Raji (cell line): Measurements from ENCODE around the gene XCR1.

Source experiments
- POLR2A ChIP-seq: IDR thresholded peaks from 2 replicates; pipeline ENCODE4 v1.6.1; 2011; ENCODE audit warnings: low read depth, low read length, control low read depth; ENCODE audit not compliant: insufficient read depth

XCR1 gene, protein sequence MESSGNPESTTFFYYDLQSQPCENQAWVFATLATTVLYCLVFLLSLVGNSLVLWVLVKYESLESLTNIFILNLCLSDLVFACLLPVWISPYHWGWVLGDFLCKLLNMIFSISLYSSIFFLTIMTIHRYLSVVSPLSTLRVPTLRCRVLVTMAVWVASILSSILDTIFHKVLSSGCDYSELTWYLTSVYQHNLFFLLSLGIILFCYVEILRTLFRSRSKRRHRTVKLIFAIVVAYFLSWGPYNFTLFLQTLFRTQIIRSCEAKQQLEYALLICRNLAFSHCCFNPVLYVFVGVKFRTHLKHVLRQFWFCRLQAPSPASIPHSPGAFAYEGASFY

DNA sequence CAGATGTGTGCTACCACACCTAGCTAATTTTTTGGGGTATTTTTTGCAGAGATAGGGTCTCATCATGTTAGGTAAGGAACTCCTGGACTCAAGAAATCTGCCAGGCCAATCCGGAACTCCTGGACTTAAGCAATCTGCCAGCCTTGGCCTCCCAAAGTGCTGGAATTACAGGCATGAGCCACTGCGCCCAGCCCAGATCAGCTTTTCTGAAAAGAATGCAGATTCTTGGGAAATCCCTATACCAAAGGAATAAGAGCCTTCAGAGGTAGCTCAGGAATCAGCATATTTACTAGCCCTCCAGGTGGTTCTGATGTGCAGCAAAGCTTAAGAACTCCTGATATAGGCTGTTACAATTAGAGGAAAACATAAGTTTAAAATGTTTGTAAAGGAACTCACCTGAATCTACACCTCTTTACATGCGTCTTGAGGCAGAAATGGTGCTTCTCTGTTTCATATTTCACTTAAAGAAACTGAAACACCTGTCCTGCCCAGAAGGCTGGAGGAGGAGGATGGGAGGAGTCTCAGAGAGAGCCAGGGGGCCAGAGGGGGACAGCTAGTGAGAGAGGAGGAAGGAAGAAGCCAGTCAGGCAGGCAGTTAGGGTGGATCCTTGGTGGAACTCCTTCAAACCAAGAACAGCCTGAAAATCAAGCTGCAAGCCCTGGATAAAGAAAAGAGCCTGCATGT lies at the start of gene XCR1:
TSS of gene XCR1 (minus strand) at position 463 of the 685 bp plus-strand sequence. CDS start 5,536 bp downstream, outside the sequence.
- no peak for TF ChIP-seq POLR2A

DNA sequence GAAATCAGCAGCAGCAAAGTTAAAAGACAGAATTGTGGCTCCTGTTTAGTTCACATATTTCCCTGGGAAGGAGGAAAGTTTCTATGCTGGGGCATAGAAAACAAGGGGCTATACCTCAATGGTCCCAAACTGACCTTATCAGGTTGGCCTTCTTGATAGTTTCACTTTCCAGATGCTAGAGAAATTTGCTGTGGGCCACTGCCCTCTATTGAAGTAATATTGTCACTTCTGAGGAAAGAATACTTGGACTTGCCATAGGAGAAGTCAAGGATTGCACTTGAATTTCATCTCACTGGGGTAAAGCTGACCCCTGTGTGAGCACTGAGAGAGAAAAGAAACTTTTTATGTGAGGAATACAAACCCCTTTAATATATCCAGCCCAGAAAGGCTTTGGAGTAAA lies 49.3 kb upstream of the XCR1 start:
- no peak for TF ChIP-seq POLR2A

DNA sequence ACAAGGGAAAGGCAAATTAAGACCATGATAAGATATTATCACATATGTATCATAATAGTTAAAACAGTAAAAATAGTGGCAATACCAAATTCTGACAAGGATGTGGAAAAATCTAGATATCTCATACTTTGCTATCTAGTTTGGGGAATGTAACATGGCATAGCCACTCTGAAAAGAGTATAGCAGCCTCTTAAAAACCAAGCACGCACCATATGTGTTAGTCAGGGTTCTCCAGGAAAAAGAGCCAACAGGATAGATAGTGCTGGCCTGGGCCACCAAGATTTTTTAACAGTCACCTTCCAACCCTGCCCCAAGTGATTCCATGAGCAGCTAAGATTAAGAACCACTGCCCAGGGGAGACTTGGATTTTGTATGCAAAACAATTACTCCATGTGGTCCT lies 48.5 kb upstream of the XCR1 start:
- no peak for TF ChIP-seq POLR2A

DNA sequence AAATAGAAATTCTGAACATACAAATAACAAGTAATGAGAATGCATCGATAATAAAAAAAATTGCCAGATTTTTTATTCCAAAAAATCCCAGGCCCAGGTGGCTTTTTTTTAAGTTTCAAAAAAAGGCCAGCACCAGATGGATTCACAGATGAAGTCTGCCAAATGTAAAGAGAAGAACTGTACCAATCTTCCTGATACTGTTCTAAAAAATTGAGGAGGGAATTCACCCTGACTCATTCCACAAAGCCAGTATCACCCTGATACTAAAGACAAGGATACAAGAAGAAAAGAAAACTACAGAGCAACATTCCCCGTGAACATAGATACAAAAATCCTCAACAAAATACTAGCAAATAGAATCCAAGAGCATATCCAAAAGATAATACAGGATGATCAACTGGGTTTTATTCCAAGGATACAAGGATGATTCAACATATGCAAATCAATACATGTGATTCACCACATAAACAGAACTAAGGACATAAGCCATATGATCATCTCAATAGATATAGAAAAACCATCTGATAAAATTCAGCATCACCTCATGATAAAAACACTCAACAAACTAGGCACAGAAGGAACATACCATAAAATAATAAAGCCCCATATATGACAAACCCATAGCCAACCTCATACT lies 44.1 kb upstream of the XCR1 start:
- TF ChIP-seq POLR2A: no peak

DNA sequence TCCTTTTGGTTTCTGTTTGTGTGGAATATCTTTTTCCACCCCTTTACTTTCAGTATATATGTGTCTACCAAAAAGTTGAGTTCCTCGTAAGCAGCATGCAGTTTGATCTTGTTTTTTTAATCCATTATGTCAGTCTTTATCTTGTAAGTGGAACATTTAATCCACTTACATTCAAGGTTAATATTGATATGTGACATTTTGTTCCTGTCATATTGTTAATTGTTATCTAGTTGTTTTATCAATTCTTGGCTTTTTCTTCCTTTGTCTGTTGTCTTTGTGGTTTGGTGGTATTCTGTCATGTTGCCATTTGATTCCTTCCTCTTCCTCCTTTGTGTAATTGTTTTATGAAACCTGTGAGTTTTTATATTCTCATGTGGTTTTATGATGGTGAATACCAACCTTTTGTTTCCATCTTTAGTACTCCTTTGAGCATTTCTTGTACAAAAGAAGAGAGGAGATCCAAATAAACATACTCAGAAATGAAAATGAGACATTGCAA lies 43.4 kb upstream of the XCR1 start:
- no peak for TF ChIP-seq POLR2A

DNA sequence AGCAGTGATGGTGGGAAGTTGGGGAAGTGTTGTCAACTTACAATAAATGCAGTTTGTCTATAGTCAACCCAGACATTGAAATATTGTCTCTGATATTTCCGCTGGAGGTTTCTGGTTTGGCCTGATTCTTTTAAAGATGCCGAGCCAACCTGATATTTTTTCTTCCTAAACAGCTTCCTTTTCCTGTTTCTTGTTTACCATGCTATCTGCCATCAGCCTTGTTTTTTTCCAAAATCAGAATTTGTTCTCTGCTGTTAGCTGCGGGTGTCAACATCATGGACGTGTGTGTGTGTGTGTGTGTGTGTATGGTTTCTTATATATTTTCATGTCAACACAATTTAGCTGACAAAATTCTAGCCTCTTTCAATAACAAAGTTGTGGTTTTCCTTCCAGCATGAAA lies 41.2 kb upstream of the XCR1 start:
- no peak for TF ChIP-seq POLR2A

DNA sequence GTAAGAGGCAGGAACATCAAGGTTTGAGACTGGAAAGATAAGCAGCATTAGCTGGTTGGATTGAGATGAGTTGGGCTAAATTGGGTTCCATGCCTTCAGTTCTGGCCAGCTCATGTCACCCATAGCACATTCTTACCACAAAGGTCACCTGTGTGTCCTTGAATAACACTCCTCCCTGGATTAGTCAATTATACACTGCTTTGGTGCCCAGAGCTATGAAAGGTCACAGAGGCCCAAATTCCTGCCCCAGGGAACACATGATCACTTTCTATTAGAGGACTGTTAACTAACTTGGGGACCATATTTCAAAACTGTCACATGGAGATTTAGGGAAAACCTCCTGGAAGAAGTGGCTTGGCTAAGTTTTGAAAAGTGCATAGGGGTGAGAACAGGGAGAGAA lies 40.1 kb upstream of the XCR1 start:
- no peak for TF ChIP-seq POLR2A

DNA sequence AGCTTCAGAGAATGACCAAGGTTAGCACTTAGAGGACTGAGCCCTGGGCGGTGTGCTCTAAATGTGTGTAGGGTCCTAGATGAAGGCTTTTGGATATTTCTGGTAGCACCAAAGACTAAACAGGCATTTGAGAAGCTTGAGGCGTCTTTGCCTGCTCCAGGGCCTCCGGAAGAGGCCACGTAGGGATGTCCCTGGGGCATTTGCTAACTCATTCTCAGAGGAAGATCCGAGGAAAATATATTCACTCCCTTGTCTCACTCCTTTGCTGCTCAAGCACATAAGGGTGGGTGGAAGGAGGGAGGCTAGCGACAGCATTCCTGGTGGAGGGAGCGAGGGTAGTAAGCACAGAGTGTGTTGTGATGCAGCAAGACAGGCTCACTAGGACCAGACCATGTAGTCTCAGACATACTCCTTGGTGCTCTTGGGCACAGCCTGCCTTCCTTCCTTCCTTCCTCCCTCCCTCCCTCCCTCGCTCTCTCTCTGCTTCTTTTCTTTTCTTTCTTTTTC lies 38.5 kb upstream of the XCR1 start:
- TF ChIP-seq POLR2A: no peak

DNA sequence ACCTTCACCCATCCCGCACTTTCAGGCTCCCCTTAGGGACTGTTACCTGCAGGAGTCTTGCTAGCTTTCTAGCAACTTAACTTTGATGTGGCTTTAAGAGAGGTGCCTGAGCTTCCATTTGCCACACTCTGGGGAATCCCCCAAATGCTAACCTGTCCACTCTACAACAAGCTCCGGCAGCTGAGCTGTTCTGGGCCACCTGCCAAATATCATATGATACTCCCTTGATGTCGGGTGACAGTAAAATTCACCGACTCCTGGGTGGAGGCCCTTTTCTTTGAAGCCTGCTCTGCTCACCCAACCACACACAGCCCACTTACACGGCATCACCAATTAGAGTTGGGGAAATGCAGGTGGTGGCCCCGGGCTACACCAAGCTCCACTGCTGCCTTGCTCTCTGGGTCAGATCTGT lies 38.0 kb upstream of the XCR1 start:
- no peak for TF ChIP-seq POLR2A

DNA sequence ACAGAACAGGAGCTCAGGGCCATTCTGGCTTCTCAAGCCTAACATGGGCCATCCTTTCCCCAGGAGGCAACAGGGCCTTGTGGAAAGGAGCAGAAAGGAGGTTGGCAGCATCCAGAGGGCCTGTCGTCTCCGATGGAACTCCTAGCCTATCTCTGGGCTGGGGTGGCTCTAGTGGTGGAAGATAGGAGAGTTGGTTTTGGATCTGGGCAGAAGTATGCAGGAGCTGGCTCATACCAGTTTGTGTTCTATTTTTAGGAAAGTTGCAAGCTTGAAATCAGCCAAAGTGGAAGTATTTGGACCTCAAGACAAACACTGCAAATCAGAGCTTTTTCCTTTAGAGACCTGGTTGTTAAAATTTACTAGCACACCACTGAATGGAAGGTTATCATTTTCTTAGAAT lies 35.4 kb upstream of the XCR1 start:
- TF ChIP-seq POLR2A: no peak

DNA sequence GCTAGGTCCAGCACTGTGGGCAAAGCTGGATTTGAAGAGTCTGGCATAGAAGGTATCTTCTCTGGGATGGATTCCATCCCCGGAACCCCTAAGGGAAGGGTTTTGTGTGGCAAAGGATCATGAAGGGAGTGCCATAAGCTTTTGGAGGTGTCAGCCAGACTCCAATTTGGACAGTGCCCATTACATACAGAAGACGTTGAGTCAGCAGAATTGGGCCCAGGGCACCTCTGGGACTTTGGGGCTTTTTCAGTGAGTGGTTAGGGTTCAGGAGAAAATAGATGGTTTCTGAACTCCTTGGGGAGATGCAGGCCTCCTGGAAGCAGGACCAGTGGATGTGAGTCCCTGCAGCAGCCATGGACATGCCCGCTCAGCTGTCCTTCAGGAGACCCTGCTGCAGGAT lies 34.6 kb upstream of the XCR1 start:
- no peak for TF ChIP-seq POLR2A

DNA sequence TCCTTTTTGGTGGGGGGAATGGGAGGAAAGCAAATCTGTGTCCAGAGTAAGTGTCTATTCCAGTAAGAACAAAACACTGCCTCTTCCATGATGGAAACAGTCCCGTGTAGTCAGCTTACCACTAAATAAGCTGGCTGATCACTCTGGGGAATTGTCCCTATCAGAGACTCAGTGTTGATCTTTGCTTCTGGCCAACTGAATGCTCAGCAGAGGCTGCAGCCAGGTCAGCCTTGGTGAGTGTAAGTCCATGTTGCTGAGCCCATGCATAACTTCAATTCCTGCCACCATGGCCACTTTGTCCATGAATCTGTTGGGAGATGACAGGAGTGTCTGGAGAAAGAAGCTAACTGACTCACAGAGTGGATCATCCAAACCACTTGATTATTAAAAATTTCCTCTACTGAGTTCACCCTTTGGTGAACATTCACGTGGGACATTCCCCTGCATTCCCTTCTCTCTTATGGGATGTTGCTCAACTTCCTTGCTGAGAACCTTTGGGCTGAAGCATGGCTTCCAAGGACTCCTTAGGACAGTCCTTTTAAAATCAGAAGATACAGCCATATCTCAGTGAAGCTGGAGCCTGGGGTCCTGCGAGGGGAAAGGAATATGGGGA lies 33.9 kb upstream of the XCR1 start:
- TF ChIP-seq POLR2A: no peak

DNA sequence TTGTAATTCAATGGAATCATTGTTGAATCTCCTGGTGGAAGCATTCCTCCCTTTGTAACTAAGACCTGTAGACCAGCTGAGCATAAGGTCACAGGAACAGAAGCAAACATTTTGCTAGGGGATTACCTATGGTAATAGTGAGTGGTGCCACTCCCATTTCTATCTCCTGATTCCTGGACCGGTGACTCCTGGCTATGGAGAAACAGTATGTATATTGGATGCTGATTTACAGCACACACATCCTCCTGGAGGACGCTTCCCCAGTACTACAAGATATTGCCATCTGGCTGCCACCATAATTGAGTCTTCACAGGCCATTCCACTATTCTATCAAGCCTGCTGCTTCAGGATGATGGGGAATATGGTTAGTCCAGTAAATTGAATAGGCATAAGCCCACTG lies 33.3 kb upstream of the XCR1 start:
- no peak for TF ChIP-seq POLR2A

DNA sequence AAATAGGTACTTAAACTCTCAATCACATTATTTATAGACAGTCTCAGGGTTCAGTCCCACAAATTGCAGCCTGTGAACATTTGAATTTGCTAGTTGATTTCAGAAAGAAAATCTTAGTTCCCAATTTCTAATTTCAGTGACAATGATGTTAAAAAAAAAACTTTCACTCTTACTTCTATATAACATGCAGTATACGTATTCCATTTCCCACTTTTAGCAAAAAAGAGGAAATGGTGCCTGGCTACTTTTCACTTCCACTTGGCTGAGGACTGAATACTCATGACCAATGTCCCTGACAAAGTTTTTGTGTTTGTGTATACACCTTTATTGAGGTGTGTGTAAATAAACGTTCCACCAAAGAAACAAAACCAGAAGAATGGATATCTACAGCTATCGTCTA lies 32.1 kb upstream of the XCR1 start:
- TF ChIP-seq POLR2A: no peak

DNA sequence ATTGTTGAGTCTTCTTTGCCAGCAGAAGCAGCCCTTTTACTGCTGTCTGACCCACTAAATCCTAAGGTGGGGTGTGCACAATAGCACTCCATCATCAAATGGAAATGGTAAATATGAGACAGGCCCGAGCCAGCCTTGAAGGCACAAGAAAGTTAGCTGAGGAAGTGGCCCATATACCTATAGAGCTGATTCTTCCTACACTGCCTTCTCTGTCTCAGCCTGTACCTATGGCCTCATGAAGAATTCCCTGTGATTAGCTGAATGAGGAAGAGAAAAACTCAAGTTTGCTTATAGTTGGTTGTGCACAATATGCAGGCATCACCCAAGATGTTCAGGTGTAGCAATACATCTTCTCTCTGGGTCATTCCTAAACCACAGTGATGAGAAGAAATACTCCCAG lies 31.7 kb upstream of the XCR1 start:
- TF ChIP-seq POLR2A: no peak
